GM10266 (cell line): ENCODE measurements around the gene ZMIZ1.

Experiments
- DNase-seq: peaks from one replicate; pipeline ENCODE4 v3.0.0; 2012; ENCODE audit errors: extremely low spot score
- TF ChIP-seq, protein P1 (sequence below): IDR thresholded peaks from 2 replicates; pipeline ENCODE4 v1.5.1; 2012; ENCODE audit warnings: mild to moderate bottlenecking, low read depth; ENCODE audit not compliant: control insufficient read depth, insufficient read depth; ENCODE audit errors: missing control alignments

The ZMIZ1 gene

GRCh38 chr10:79077488-79078173 is 8.9 kb downstream of the ZMIZ1 start:
- TF ChIP-seq, protein P1, sequence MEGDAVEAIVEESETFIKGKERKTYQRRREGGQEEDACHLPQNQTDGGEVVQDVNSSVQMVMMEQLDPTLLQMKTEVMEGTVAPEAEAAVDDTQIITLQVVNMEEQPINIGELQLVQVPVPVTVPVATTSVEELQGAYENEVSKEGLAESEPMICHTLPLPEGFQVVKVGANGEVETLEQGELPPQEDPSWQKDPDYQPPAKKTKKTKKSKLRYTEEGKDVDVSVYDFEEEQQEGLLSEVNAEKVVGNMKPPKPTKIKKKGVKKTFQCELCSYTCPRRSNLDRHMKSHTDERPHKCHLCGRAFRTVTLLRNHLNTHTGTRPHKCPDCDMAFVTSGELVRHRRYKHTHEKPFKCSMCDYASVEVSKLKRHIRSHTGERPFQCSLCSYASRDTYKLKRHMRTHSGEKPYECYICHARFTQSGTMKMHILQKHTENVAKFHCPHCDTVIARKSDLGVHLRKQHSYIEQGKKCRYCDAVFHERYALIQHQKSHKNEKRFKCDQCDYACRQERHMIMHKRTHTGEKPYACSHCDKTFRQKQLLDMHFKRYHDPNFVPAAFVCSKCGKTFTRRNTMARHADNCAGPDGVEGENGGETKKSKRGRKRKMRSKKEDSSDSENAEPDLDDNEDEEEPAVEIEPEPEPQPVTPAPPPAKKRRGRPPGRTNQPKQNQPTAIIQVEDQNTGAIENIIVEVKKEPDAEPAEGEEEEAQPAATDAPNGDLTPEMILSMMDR = no peak

GRCh38 chr10:79078367-79079053 is 9.7 kb downstream of the ZMIZ1 start:
- DNase-seq = no peak
- TF ChIP-seq, protein P1 = no peak

More at GRCh38 chr10:79077488-79078173, 8.9 kb downstream of the ZMIZ1 start:
- no peak for DNase-seq

- TF ChIP-seq, protein P1 = no peak
- no peak for DNase-seq
Observed at GRCh38 chr10:79079054-79079397, 10.3 kb downstream of the ZMIZ1 start.

DNA sequence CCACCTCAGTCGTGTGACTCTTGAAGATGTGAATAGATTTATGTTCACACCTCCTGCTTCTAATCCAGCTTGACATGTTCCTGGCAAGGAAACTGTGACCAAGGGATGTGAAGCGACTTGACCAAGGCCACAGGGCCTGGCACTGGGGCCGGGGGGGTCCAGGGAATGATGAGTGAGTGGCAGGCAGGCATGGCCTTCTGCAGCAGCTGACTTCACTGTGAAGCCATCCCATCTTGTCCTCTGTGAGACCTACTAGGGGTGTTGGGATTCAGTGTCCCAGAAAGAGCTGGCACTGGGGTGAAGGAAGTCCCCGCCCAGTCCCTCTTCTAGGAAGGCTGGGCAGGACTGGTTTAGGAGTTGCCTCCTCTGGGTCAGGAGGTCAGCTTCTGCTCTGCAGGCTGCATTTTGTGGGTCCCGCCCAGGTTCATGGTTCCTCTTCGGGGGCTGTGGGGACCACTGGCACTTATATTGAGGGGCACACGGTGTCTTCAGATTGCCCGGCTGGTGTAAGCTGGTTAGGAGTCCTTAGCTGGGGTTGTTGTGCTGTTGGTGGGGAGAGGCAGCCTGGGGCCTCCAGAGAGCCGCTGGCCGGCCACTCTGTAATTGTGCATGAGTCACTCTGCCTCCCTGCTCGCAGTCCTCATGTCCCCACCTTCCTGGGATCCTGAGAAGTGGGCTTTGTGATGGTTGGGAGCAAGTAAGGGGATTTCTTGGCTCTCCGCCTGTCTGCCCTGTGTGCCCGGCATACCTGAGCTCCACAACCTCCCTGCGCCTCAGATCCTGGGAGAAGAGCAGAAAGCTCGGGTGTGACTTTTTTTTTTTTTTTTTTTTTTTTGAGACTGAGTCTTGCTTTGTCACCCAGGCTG is 11.0 kb downstream of the ZMIZ1 start:
- no peak for DNase-seq
- TF ChIP-seq, protein P1 = no peak

GRCh38 chr10:79081353-79082034 is 12.7 kb downstream of the ZMIZ1 start:
- TF ChIP-seq, protein P1 = no peak
- DNase-seq = no peak

DNA sequence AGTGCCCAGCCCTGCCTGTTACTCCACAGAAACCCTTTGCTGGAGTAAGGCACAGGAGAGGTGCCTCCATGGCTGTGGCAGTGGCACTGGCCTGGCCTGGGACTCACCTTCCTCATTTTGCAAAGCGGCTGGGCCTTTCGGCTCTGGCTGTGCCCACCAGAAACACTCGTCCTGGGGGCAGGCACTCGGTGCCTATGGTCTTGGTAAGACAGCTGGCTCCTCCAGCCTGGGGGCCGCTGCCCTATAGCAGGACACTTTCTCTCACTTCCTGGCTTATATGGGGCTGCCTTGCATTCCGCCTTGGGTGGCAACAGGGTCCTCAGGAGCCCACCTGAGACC is 13.2 kb downstream of the ZMIZ1 start:
- DNase-seq = no peak
- TF ChIP-seq, protein P1 = no peak
